ENCODE data around the gene CAMK1D.

Gene CAMK1D

DNA sequence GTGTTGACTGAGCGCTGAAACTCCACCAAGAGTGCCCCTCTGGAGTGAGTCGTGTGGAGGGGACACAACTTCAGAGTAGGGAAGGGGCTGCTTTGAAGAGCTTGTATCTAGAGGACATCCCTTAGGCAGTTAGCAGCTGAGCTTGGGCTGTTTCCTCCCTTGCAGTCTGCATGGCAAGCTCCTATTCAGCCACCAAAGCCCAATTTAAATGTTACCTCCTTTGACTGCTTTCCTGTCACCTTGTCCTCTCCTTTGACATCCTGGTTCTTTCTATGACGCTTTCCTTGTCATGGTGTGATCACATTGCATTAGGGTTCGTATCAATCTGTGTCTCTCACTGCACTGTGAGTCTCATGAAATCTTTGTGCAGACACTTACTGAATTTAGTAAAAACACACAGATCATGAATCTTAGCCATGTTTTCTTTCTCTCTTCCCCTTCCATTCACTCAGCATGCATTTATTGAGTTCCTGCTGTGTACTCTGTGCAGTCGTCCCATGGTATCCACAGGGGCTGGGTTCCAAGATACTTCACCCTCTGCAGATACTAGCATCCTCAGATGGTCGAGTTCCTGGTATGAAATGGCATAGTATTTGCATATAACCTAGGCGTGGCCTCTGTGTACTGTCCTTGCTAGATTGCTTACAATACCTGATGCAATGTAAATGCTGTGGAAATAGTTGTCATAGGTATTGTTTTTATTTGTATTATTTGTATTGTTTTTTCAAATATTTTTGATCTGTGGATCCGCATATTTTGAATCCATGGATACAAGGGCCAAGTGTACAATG is 423.6 kb downstream of the CAMK1D start:
- H3K4me1 ChIP-seq: peaks cover 17% of the 10 kb centered on the region
- no peaks in the 10 kb centered on the region for H3K27me3 ChIP-seq
- H3K27ac ChIP-seq: no peak overlapping the region
- H3K9me3 ChIP-seq: no peaks in the 10 kb centered on the region
- H3K36me3 ChIP-seq: peaks cover 14% of the 10 kb centered on the region; the same call in 1 of the 2 replicates
- H4K20me1 ChIP-seq: no peaks in the 10 kb centered on the region
- no peak overlapping the region for H3K4me3 ChIP-seq
- no peak overlapping the region for H3K4me2 ChIP-seq
- no peak for TF ChIP-seq Cebpa-rat (IDR thresholded peaks at IDR 0.05)
- H3K9ac ChIP-seq: no peak overlapping the region

DNA sequence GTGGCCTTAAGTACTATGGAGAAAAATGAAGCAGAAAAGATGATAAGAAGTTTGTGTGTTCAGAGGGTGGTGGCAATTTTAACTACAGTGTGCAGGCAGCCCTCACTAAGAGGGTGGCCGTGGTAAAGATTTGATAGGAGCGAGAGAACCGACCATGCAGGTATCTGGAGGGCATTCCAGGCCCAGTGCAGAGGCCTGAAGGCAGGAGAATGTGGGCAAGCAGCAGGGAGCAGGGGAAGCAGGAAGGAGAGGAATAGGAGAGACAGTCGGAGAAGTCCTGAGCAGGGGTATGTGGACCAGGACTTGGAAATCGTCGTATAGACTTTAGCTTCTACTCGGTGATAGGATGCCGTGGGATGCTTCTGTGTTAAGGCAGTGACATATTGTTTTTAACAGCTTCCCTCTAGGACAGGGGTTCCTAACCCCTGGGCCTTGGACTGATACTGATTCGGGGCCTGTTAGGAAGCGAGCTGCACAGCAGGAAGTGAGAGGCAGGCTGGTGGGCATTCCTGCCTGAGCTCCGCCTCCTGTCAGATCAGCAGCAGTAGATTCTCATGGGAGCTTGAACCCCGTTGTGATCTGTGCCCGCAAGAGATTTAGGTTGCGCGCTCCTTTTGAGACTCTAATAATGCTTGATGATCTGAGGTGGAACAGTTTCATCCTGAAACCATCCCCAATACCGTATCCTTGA is 425.0 kb downstream of the CAMK1D start:
- no peak for TF ChIP-seq Cebpa-rat (IDR thresholded peaks at IDR 0.05)
- H4K20me1 ChIP-seq: no peaks in the 10 kb centered on the region
- no peak overlapping the region for H3K4me3 ChIP-seq
- peak overlapping the region; percentile 61 for H3K4me2 ChIP-seq
- H3K4me1 ChIP-seq: peaks cover 9% of the 10 kb centered on the region
- H3K36me3 ChIP-seq: peaks cover 20% of the 10 kb centered on the region; the same call in 1 of the 2 replicates
- H3K27ac ChIP-seq: no peak overlapping the region
- no peak overlapping the region for H3K9ac ChIP-seq
- H3K9me3 ChIP-seq: no peaks in the 10 kb centered on the region
- H3K27me3 ChIP-seq: no peaks in the 10 kb centered on the region

DNA sequence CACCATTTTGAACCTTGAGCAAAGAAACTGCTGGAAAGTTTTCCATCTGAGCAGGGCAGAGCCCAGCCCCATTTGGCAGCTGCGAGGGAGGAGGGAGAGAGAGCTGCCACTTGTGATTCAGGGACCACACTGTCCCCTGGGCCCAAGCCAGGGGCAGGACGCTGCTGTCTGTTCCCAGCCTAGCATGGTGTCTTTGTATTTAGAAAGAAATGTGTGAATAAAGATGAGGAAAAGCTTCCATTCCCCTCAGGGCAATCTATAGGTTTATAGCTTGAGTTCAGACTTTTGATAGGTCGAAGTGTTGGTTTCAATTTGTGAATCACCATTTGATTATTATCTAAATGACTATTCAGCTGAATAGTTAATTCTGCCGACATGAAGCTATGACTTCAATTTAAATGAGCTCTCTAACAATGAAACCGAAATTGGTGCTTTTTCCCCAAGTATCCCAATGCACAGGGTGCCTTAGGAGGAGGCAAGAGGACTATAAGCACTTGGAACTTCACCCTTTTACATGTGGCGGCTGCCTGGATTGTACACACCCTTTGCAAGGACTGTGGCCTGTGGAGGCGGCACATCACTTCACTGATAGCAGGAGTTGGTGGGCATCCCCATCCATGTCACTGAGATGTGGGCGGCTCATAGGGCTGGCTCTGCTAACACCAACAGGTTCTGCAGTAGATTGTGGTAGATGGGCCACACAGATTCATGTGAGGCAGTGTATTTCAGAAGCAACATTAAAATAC is 428.7 kb downstream of the CAMK1D start:
- Histone ChIP-seq H3K27me3 (no peaks in the 10 kb centered on the region), H3K27ac (no peak overlapping the region), H3K9me3 (no peaks in the 10 kb centered on the region), H4K20me1 (no peaks in the 10 kb centered on the region), H3K36me3 (peaks cover 21% of the 10 kb centered on the region; the same call in 1 of the 2 replicates), H3K4me3 (no peak overlapping the region), H3K4me1 (peaks cover 9% of the 10 kb centered on the region), H3K4me2 (no peak overlapping the region), H3K9ac (no peak overlapping the region)
- TF ChIP-seq Cebpa-rat (IDR thresholded peaks at IDR 0.05): no peak

DNA sequence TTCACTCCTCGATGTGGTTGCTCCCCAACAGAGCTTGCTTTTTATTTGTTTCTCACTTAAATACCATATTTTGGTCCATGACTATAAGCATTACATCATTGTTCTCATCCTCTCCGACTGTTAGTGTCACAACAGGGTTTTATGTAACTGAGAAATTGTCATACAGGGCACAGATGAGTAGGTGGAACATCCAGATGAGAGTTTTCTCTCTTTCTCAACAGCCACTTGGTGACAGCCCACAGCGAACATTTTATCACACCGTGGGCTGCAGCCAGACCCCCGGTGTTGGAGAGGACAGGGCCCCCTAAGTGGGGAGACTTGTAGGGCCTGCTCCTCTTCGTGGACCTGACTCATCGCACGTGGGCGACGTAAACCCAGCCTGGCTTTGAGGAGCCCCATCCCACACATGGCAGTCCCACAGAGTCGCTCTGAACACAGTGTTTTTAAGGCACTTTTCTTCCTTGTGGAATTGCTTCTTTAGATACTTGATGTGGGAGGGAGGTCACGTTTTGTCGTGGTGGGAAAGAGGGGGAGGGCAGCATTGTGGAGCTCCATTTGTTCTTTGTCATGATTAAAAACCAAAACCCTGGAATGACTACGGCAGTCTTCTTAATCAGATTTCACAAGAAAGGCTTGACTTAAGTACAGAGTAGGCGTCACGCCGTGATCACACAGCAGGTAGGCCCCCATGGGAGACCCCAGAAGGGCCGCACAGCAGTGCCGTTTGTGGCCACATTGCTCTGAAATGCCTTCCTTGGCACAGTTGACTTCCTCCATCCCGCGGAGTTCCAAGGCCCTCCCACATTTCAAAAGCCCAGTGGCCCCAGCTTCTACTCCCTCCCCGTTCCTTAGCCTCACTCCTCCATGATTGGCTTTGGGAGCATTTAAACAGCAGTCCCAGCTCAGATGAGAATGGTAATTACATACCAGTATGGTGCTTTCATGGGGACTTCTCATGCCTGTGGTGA is 431.6 kb downstream of the CAMK1D start:
- no peak overlapping the region; the same call in 1 of the 2 replicates for H3K4me2 ChIP-seq
- no peak for TF ChIP-seq Cebpa-rat (IDR thresholded peaks at IDR 0.05)
- no peak overlapping the region for H3K27ac ChIP-seq
- no peaks in the 10 kb centered on the region for H3K27me3 ChIP-seq
- no peaks in the 10 kb centered on the region for H4K20me1 ChIP-seq
- H3K9ac ChIP-seq: no peak overlapping the region
- H3K36me3 ChIP-seq: peaks cover 21% of the 10 kb centered on the region; the same call in 1 of the 2 replicates
- H3K9me3 ChIP-seq: no peaks in the 10 kb centered on the region
- H3K4me3 ChIP-seq: no peak overlapping the region
- no peaks in the 10 kb centered on the region for H3K4me1 ChIP-seq

DNA sequence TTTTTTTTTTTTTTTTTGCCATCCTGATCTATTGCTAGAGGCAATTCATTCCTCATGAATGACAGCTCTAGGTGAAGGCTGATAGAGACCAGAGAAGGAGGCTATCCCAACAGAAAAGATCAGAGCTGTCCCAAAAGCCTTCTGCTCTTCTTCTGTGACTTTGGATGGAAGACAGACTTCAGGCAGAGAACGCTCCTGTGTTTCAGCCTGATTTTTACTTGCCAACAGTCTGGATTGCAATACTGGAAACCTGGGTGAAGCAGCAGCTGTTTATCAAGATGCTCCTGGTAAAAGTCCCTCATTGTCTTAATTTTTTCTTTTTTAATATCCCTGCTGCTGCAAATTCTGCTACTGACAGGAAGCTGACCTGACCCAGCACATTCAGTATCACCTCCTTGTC is 432.6 kb downstream of the CAMK1D start:
- no peaks in the 10 kb centered on the region for H3K27me3 ChIP-seq
- H3K4me2 ChIP-seq: no peak overlapping the region
- TF ChIP-seq Cebpa-rat (IDR thresholded peaks at IDR 0.05): no peak
- H3K4me3 ChIP-seq: no peak overlapping the region
- H3K36me3 ChIP-seq: peaks cover 21% of the 10 kb centered on the region; the same call in 1 of the 2 replicates
- H3K9me3 ChIP-seq: no peaks in the 10 kb centered on the region
- no peak overlapping the region for H3K9ac ChIP-seq
- H4K20me1 ChIP-seq: no peaks in the 10 kb centered on the region
- H3K4me1 ChIP-seq: no peaks in the 10 kb centered on the region
- H3K27ac ChIP-seq: no peak overlapping the region

DNA sequence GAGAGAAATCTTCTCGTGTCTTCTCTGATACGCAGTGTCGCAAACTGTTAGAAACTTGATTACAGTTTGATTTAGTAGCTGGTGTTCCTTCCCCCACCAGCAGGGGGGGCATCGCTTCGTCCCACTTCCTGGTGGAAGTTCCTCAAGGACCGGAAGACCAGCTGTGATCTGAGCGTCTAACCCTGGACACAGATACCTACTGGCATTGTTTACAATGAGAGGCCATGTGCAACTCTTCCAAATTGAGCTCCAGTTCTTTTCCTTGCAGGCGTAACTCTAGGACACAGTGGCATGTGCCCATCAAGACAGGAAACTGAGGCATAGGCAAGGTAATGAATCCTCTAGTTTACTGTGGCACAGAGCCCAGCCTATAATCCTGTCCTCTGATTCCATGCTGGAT is 433.2 kb downstream of the CAMK1D start:
- H4K20me1 ChIP-seq: no peaks in the 10 kb centered on the region
- H3K36me3 ChIP-seq: peaks cover 21% of the 10 kb centered on the region; the same call in 1 of the 2 replicates
- no peaks in the 10 kb centered on the region for H3K9me3 ChIP-seq
- no peak overlapping the region for H3K4me2 ChIP-seq
- no peaks in the 10 kb centered on the region for H3K4me1 ChIP-seq
- H3K27me3 ChIP-seq: no peaks in the 10 kb centered on the region
- no peak overlapping the region for H3K27ac ChIP-seq
- no peak overlapping the region for H3K9ac ChIP-seq
- no peak for TF ChIP-seq Cebpa-rat (IDR thresholded peaks at IDR 0.05)
- H3K4me3 ChIP-seq: no peak overlapping the region

DNA sequence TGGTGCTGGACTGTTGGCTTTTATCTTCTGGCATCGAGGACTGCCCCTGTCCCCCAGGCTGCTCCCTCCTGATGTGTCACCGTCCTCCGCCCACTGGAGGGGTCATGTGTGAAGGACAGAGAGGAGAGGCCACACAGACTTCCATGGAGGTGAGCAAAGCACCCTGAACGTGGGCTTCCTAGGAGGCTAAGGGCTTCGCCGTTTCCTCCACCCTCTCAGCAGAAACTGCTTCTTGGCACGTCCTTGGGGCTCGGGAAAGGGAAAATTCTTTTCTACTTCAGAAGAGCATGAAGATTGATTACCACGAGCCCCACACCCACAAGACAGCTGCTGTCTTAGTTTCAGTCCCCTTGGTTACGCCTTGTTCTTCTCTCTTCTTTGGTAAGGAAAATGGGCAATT is 433.9 kb downstream of the CAMK1D start:
- TF ChIP-seq Cebpa-rat (IDR thresholded peaks at IDR 0.05): no peak
- Histone ChIP-seq H3K36me3 (peaks cover 19% of the 10 kb centered on the region; the same call in 1 of the 2 replicates), H3K9me3 (no peaks in the 10 kb centered on the region)

DNA sequence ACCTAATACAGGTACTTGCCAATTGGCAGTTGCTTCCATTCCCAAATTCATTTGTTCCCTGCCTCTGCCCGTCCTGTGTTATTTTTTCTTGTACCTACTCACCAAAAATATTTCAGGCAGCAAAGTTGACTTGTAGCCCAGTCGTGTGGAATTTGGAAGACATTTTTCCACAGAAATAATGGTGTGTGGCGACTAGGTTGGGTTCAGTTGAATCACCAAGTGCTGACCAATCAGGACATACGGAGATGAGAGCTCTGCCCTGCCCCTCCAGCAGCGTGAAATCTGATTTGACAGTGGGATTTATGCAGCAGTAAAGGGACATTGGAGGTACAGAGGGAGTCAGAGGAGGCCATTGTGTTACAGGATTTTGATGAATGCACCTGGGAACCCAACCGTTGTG is 435.3 kb downstream of the CAMK1D start:
- H3K4me2 ChIP-seq: no peak overlapping the region
- H3K4me3 ChIP-seq: no peak overlapping the region
- peaks cover 15% of the 10 kb centered on the region; the same call in 1 of the 2 replicates for H3K36me3 ChIP-seq
- TF ChIP-seq Cebpa-rat (IDR thresholded peaks at IDR 0.05): no peak
- no peaks in the 10 kb centered on the region for H4K20me1 ChIP-seq
- no peaks in the 10 kb centered on the region for H3K4me1 ChIP-seq
- H3K9ac ChIP-seq: no peak overlapping the region
- H3K27me3 ChIP-seq: no peaks in the 10 kb centered on the region
- no peaks in the 10 kb centered on the region for H3K9me3 ChIP-seq
- H3K27ac ChIP-seq: no peak overlapping the region

More for the DNA sequence above, 433.9 kb downstream of the CAMK1D start:
- no peak overlapping the region for H3K27ac ChIP-seq
- no peaks in the 10 kb centered on the region for H4K20me1 ChIP-seq
- no peaks in the 10 kb centered on the region for H3K4me1 ChIP-seq
- H3K27me3 ChIP-seq: no peaks in the 10 kb centered on the region
- H3K9ac ChIP-seq: no peak overlapping the region
- H3K4me3 ChIP-seq: no peak overlapping the region
- no peak overlapping the region for H3K4me2 ChIP-seq

DNA sequence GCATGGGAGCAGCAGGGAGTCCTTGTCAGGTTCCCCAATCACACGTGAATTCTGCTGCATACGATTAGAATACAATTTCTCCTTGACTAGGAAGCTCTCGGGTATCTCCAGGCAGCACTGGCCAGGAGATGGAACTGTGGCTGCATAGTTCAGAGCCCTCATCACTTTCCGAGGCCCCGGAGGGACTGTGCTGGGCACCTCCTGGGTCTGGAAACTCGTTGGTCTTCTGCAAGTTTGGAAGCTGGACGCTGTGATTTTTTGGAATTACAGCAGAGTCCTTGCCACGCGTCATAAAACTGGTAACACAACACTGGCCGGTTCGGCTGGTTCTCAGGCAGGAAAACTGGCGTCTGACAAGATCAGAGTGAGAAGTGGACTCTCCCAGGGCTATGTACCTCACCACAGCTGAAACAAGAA is 436.1 kb downstream of the CAMK1D start:
- no peak overlapping the region for H3K27ac ChIP-seq
- H3K4me1 ChIP-seq: no peaks in the 10 kb centered on the region
- H3K4me2 ChIP-seq: no peak overlapping the region
- H3K36me3 ChIP-seq: peaks cover 15% of the 10 kb centered on the region; the same call in 1 of the 2 replicates
- no peak for TF ChIP-seq Cebpa-rat (IDR thresholded peaks at IDR 0.05)
- H3K4me3 ChIP-seq: no peak overlapping the region
- H4K20me1 ChIP-seq: no peaks in the 10 kb centered on the region
- no peaks in the 10 kb centered on the region for H3K9me3 ChIP-seq
- no peaks in the 10 kb centered on the region for H3K27me3 ChIP-seq
- no peak overlapping the region for H3K9ac ChIP-seq
